SK-N-SH (cell line): ENCODE measurements around the gene HS3ST3A1. TPM values are rescaled to one million over a fixed set of nuclear protein-coding genes. Genes with fewer than 3 reads are reported as not detected.

ENCODE experiments used
- CTCF ChIA-PET: fragments of 300-600, 350-600 bp; formaldehyde crosslinking; extraction: SDS; loops from one replicate; lab custom pipeline; 2021; lab: Yijun Ruan, JAX
- POLR2A ChIA-PET: fragments of 350-600 bp; sonication (Branson Sonifier 250); formaldehyde crosslinking; extraction: SDS; loops from one replicate; lab custom pipeline; 2020; ENCODE audit warnings: antibody characterized with exemption, inconsistent platforms; lab: Yijun Ruan, JAX
- DNase-seq: peaks from one replicate; pipeline ENCODE4 v3.0.0; 2012
- H2AFZ ChIP-seq: fragments of 200-600 bp; sonication (generic); 2 replicates; pipeline ENCODE4 v1.8.1; 2016; ENCODE audit warnings: antibody characterized with exemption, mild to moderate bottlenecking, low read depth
- H3F3A ChIP-seq: fragments of 200-600 bp; sonication (generic); replicated peaks from 2 replicates; pipeline ENCODE3; 2016; ENCODE audit warnings: antibody characterized with exemption, mild to moderate bottlenecking; ENCODE audit not compliant: insufficient read depth
- H3K27ac ChIP-seq, 2 experiments: fragments of 200-500 bp in 1 of 2; fragments of 200-600 bp in 1 of 2; sonication (Bioruptor generic) in 1 of 2; sonication (generic), shearing (Covaris generic) in 1 of 2; 2 replicates each; pipeline versions ENCODE4 v1.5.1 to v1.6.1; 2014 to 2016; ENCODE audit warnings: low read depth in 2 of 2, inconsistent platforms in 1 of 2, low read length in 1 of 2, mild to moderate bottlenecking in 1 of 2, mixed read lengths in 1 of 2
- H3K27me3 ChIP-seq: fragments of 200-600 bp; sonication (generic), shearing (Covaris generic); 2 replicates; pipeline ENCODE4 v1.6.1; 2016; ENCODE audit warnings: mixed run types; ENCODE audit not compliant: insufficient read depth
- H3K36me3 ChIP-seq, 2 experiments: fragments of 200-500 bp in 1 of 2; fragments of 200-600 bp in 1 of 2; sonication (Bioruptor generic) in 1 of 2; sonication (generic) in 1 of 2; replicated peaks in 1 of 2; 2 replicates each; pipeline versions ENCODE3 to v1.5.1; 2014 to 2016; ENCODE audit warnings: low read length in 1 of 2, mild to moderate bottlenecking in 1 of 2; ENCODE audit not compliant: insufficient read depth in 2 of 2, control insufficient read depth in 1 of 2
- H3K4me1 ChIP-seq, 2 experiments: fragments of 200-500 bp in 1 of 2; fragments of 200-600 bp in 1 of 2; sonication (Bioruptor generic) in 1 of 2; sonication (generic), shearing (Covaris generic) in 1 of 2; 2 replicates each; pipeline versions ENCODE4 v1.5.1 to v1.6.1; 2014 to 2016; ENCODE audit warnings: low read depth in 1 of 2, low read length in 1 of 2, mixed run types in 1 of 2; ENCODE audit not compliant: insufficient read depth in 2 of 2, control insufficient read depth in 1 of 2
- H3K4me2 ChIP-seq: fragments of 200-600 bp; sonication (generic), shearing (Covaris generic); 2 replicates; pipeline ENCODE4 v1.6.1; 2017; ENCODE audit warnings: mixed run types
- H3K4me3 ChIP-seq, 2 experiments: fragments of 200-500 bp in 1 of 2; fragments of 200-600 bp in 1 of 2; sonication (Bioruptor generic) in 1 of 2; sonication (generic), shearing (Covaris generic) in 1 of 2; 2 replicates each; pipeline versions ENCODE4 v1.5.1 to v1.8.1; 2014 to 2016; ENCODE audit warnings: low read depth in 2 of 2, inconsistent platforms in 1 of 2, low read length in 1 of 2, mild to moderate bottlenecking in 1 of 2, mixed read lengths in 1 of 2, moderate library complexity in 1 of 2
- H3K79me2 ChIP-seq: fragments of 200-600 bp; sonication (generic); 2 replicates; pipeline ENCODE4 v1.8.1; 2017; ENCODE audit warnings: mild to moderate bottlenecking; ENCODE audit not compliant: insufficient read depth
- H3K9ac ChIP-seq: fragments of 200-600 bp; sonication (generic); 2 replicates; pipeline ENCODE4 v1.6.1; 2017; ENCODE audit warnings: mixed run types
- H3K9me2 ChIP-seq: fragments of 200-600 bp; sonication (generic); 2 replicates; pipeline ENCODE4 v1.6.1; 2017; ENCODE audit warnings: mixed run types
- H3K9me3 ChIP-seq: fragments of 200-600 bp; sonication (generic); 2 replicates; pipeline ENCODE4 v1.6.1; 2017; ENCODE audit warnings: mixed run types, mild to moderate bottlenecking, moderate library complexity
- H4K20me1 ChIP-seq: fragments of 200-600 bp; sonication (generic); 2 replicates; pipeline ENCODE4 v1.6.1; 2017; ENCODE audit warnings: mild to moderate bottlenecking, mixed run types; ENCODE audit not compliant: insufficient read depth
- CHD2 ChIP-seq: fragments of 150-350 bp; IDR thresholded peaks from 2 replicates; pipeline ENCODE4 v1.6.1; 2018; ENCODE audit warnings: low read length; ENCODE audit not compliant: partially characterized antibody
- EP300 ChIP-seq, 2 experiments: IDR thresholded peaks; 2 replicates each; pipeline versions ENCODE4 v1.4.0 to v1.6.1; 2012; ENCODE audit warnings: borderline replicate concordance in 1 of 2, low read depth in 1 of 2, low read length in 1 of 2
- EZH2phosphoT487 ChIP-seq: fragments of 200-600 bp; sonication (generic); IDR thresholded peaks from 2 replicates; pipeline ENCODE4 v1.6.1; 2017; ENCODE audit warnings: low read depth, mixed run types, mild to moderate bottlenecking, antibody characterized with exemption, moderate library complexity, borderline replicate concordance
- FOSL2 ChIP-seq: IDR thresholded peaks from 2 replicates; pipeline ENCODE4 v1.4.0; 2012; ENCODE audit warnings: low read depth, mild to moderate bottlenecking, moderate library complexity, borderline replicate concordance
- FOXJ3 ChIP-seq: sonication (generic); formaldehyde crosslinking; IDR thresholded peaks from 2 replicates; pipeline ENCODE4 v1.5.1; 2020; ENCODE audit warnings: mild to moderate bottlenecking, missing genetic modification reagents
- FOXM1 ChIP-seq: IDR thresholded peaks from 2 replicates; pipeline ENCODE4 v1.4.0; 2012; ENCODE audit warnings: low read depth, mild to moderate bottlenecking
- GABPA ChIP-seq: IDR thresholded peaks from 2 replicates; pipeline ENCODE4 v1.4.0; 2012; ENCODE audit warnings: low read depth, mild to moderate bottlenecking
- GATA2 ChIP-seq: sonication (generic); formaldehyde crosslinking; IDR thresholded peaks from 2 replicates; pipeline ENCODE4 v1.5.0; 2020; ENCODE audit warnings: mild to moderate bottlenecking, missing genetic modification reagents
- JUND ChIP-seq: IDR thresholded peaks from 2 replicates; pipeline ENCODE4 v1.4.0; 2012
- MEF2A ChIP-seq: IDR thresholded peaks from 2 replicates; pipeline ENCODE4 v1.4.0; 2012; ENCODE audit warnings: low read depth, borderline replicate concordance
- NFIC ChIP-seq: IDR thresholded peaks from 2 replicates; pipeline ENCODE4 v1.4.0; 2012; ENCODE audit warnings: borderline replicate concordance
- NRF1 ChIP-seq: IDR thresholded peaks from 2 replicates; pipeline ENCODE4 v1.6.1; 2012; ENCODE audit warnings: low read depth, mild to moderate bottlenecking, low read length
- POLR2AphosphoS5 ChIP-seq: IDR thresholded peaks from 2 replicates; pipeline ENCODE4 v1.6.1; 2012; ENCODE audit warnings: low read depth, low read length
- RCOR1 ChIP-seq: fragments of 150-350 bp; IDR thresholded peaks from 2 replicates; pipeline ENCODE4 v1.6.1; 2017; ENCODE audit warnings: antibody characterized with exemption, low read length
- RXRA ChIP-seq: IDR thresholded peaks from 2 replicates; pipeline ENCODE4 v1.4.0; 2012; ENCODE audit warnings: low read depth, mild to moderate bottlenecking, borderline replicate concordance
- SMC3 ChIP-seq: IDR thresholded peaks from 2 replicates; pipeline ENCODE4 v1.6.1; 2012; ENCODE audit warnings: low read depth, low read length, improper control_type of control experiment
- TAF1 ChIP-seq: IDR thresholded peaks from 2 replicates; pipeline ENCODE4 v1.6.1; 2012; ENCODE audit warnings: low read depth, mild to moderate bottlenecking, low read length, moderate library complexity, borderline replicate concordance
- TEAD4 ChIP-seq: IDR thresholded peaks from 2 replicates; pipeline ENCODE4 v1.4.0; 2012; ENCODE audit warnings: mild to moderate bottlenecking, borderline replicate concordance; ENCODE audit not compliant: insufficient read depth
- YY1 ChIP-seq: IDR thresholded peaks from 2 replicates; pipeline ENCODE4 v1.4.0; 2012; ENCODE audit warnings: low read depth, mild to moderate bottlenecking
- WGBS: methylation state at CpG from one replicate; pipeline ENCODE4 v1.1.6; 2017; ENCODE audit warnings: low lambda C conversion rate; 5-methylcytosine and 5-hydroxymethylcytosine counted together
- polyA plus RNA-seq, 3 experiments: library from polyadenylated mRNA; depleted of rRNA; stranded (reverse); fragments of >200 nt; gene quantifications; 2 replicates each; pipeline ENCODE4 v1.2.3, GENCODE V29; 2012
- TF ChIP-seq, protein P1 (sequence below): fragments of 150-350 bp; IDR thresholded peaks from 2 replicates; pipeline ENCODE4 v1.6.1; 2017; ENCODE audit warnings: antibody characterized with exemption, low read length, low read depth, borderline replicate concordance
- TF ChIP-seq, protein P2 (sequence below): IDR thresholded peaks from 2 replicates; pipeline ENCODE4; 2012
- TF ChIP-seq, protein P3 (sequence below): fragments of 150-350 bp; IDR thresholded peaks from 2 replicates; pipeline ENCODE4 v1.6.1; 2016; ENCODE audit warnings: mild to moderate bottlenecking, low read depth, low read length
- TF ChIP-seq, protein P4 (sequence below): IDR thresholded peaks from 2 replicates; pipeline ENCODE4 v1.4.0; 2012; ENCODE audit warnings: low read depth
- TF ChIP-seq, protein P5 (sequence below): fragments of 200-600 bp; sonication (generic); IDR thresholded peaks from 2 replicates; pipeline ENCODE4 v1.6.1; 2017; ENCODE audit warnings: antibody characterized with exemption, mild to moderate bottlenecking, moderate library complexity
- TF ChIP-seq, protein P6 (sequence below): IDR thresholded peaks from 2 replicates; pipeline ENCODE4 v1.4.0; 2012; ENCODE audit warnings: low read depth, borderline replicate concordance
- TF ChIP-seq, protein P7 (sequence below): IDR thresholded peaks from 2 replicates; pipeline ENCODE4 v1.4.0; 2012; ENCODE audit warnings: low read depth, borderline replicate concordance

Gene HS3ST3A1
- polyA plus RNA-seq, 1 of the 3 experiments (the other 2 are of a cell fraction), result 22.6 TPM

DNA sequence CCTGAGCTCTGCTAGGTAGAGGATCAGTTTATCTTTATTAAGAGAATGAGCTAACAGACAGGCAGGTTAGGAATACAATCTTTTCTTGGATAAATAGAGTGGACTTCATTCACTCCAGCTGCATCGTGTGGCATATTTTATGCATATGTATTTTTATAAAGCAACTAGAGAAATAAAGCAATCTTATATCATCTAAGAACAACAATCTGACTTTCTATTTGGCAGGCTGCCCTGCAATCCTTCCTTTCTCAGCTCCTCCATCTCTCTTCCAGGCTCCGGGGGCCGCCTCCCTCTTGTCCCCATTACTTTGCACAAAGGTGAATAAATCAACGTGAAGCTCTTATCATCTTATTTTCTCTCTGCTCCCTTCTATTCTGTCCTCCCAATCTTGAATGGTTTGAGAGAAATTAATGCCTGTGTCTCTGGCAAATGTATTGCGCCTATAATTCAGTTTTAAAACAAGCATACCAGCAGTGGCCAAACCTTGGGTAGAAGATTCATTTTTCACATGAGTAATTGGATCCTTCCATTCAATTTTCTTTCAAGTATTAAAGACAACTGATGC lies 64.5 kb downstream of the HS3ST3A1 start:
- H3K27ac ChIP-seq, result peak overlapping the region in 1 of 2 experiments; percentile 55; a peak in 2 of 4 replicates
- ChIA-PET CTCF (interaction anchor here (1.0 to 1.3 kb wide), 2 partner anchors 9 to 21 kb away, joined by 3 to 4 read pairs; no protein-coding TSS in a partner anchor), POLR2A (no interaction called here)
- peaks cover 48% of the 10 kb centered on the region for H3F3A ChIP-seq
- H3K4me3 ChIP-seq, result no peak overlapping the region
- 0 out of 2 replicates have a peak, but pooled peaks cover 3% of the 10 kb centered on the region for H3K9me3 ChIP-seq
- WGBS, result 58% methylated on average over 5 of the region's 5 CpGs
- H3K9ac ChIP-seq, result no peak overlapping the region
- H4K20me1 ChIP-seq, result no peaks in the 10 kb centered on the region
- DNase-seq, result no peak
- H3K4me1 ChIP-seq, result peaks cover 0 to 31% of the 10 kb centered on the region in 2 experiments; a peak in 3 of 4 replicates
- no peak overlapping the region for H2AFZ ChIP-seq
- H3K4me2 ChIP-seq, result 0 out of 2 replicates have a peak overlapping the region, but pooled peaks have one; percentile 35
- H3K9me2 ChIP-seq, result no peaks in the 10 kb centered on the region
- peaks cover 0 to 42% of the 10 kb centered on the region in 2 experiments for H3K36me3 ChIP-seq
- peaks cover 65% of the 10 kb centered on the region for H3K79me2 ChIP-seq
- H3K27me3 ChIP-seq, result no peaks in the 10 kb centered on the region
- TF ChIP-seq RXRA (no peak), GABPA (no peak), TAF1 (no peak), FOXJ3 (CRISPR knock-in tag) (no peak), YY1 (no peak), TEAD4 (0 out of 2 replicates have a peak, but pooled peaks have one; percentile 7), MEF2A (no peak), GATA2 (CRISPR knock-in tag) (no peak), NRF1 (no peak), RCOR1 (no peak), JUND (0 out of 2 replicates have a peak, but pooled peaks have one; percentile 16), POLR2AphosphoS5 (peak; percentile 27; the same call in 1 of the 2 replicates), SMC3 (no peak), FOSL2 (no peak), CHD2 (no peak), NFIC (peak; percentile 57; the same call in 1 of the 2 replicates), FOXM1 (no peak), EP300 (IDR thresholded peaks at IDR 0.05; ENCODE audit: borderline replicate concordance in 1 of 2, low read depth in 1 of 2, low read length in 1 of 2) (no peak), EZH2phosphoT487 (no peak)
- TF ChIP-seq, protein P1, sequence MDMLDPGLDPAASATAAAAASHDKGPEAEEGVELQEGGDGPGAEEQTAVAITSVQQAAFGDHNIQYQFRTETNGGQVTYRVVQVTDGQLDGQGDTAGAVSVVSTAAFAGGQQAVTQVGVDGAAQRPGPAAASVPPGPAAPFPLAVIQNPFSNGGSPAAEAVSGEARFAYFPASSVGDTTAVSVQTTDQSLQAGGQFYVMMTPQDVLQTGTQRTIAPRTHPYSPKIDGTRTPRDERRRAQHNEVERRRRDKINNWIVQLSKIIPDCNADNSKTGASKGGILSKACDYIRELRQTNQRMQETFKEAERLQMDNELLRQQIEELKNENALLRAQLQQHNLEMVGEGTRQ, result no peak
- TF ChIP-seq, protein P2, sequence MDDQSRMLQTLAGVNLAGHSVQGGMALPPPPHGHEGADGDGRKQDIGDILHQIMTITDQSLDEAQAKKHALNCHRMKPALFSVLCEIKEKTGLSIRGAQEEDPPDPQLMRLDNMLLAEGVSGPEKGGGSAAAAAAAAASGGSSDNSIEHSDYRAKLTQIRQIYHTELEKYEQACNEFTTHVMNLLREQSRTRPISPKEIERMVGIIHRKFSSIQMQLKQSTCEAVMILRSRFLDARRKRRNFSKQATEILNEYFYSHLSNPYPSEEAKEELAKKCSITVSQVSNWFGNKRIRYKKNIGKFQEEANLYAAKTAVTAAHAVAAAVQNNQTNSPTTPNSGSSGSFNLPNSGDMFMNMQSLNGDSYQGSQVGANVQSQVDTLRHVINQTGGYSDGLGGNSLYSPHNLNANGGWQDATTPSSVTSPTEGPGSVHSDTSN, result peak; percentile 44; the same call in 1 of the 2 replicates
- TF ChIP-seq, protein P3, sequence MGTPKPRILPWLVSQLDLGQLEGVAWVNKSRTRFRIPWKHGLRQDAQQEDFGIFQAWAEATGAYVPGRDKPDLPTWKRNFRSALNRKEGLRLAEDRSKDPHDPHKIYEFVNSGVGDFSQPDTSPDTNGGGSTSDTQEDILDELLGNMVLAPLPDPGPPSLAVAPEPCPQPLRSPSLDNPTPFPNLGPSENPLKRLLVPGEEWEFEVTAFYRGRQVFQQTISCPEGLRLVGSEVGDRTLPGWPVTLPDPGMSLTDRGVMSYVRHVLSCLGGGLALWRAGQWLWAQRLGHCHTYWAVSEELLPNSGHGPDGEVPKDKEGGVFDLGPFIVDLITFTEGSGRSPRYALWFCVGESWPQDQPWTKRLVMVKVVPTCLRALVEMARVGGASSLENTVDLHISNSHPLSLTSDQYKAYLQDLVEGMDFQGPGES, result no peak
- TF ChIP-seq, protein P4, sequence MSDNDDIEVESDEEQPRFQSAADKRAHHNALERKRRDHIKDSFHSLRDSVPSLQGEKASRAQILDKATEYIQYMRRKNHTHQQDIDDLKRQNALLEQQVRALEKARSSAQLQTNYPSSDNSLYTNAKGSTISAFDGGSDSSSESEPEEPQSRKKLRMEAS, result no peak
- TF ChIP-seq, protein P5, sequence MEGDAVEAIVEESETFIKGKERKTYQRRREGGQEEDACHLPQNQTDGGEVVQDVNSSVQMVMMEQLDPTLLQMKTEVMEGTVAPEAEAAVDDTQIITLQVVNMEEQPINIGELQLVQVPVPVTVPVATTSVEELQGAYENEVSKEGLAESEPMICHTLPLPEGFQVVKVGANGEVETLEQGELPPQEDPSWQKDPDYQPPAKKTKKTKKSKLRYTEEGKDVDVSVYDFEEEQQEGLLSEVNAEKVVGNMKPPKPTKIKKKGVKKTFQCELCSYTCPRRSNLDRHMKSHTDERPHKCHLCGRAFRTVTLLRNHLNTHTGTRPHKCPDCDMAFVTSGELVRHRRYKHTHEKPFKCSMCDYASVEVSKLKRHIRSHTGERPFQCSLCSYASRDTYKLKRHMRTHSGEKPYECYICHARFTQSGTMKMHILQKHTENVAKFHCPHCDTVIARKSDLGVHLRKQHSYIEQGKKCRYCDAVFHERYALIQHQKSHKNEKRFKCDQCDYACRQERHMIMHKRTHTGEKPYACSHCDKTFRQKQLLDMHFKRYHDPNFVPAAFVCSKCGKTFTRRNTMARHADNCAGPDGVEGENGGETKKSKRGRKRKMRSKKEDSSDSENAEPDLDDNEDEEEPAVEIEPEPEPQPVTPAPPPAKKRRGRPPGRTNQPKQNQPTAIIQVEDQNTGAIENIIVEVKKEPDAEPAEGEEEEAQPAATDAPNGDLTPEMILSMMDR, result no peak
- TF ChIP-seq, protein P6, sequence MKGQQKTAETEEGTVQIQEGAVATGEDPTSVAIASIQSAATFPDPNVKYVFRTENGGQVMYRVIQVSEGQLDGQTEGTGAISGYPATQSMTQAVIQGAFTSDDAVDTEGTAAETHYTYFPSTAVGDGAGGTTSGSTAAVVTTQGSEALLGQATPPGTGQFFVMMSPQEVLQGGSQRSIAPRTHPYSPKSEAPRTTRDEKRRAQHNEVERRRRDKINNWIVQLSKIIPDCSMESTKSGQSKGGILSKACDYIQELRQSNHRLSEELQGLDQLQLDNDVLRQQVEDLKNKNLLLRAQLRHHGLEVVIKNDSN, result no peak
- TF ChIP-seq, protein P7, sequence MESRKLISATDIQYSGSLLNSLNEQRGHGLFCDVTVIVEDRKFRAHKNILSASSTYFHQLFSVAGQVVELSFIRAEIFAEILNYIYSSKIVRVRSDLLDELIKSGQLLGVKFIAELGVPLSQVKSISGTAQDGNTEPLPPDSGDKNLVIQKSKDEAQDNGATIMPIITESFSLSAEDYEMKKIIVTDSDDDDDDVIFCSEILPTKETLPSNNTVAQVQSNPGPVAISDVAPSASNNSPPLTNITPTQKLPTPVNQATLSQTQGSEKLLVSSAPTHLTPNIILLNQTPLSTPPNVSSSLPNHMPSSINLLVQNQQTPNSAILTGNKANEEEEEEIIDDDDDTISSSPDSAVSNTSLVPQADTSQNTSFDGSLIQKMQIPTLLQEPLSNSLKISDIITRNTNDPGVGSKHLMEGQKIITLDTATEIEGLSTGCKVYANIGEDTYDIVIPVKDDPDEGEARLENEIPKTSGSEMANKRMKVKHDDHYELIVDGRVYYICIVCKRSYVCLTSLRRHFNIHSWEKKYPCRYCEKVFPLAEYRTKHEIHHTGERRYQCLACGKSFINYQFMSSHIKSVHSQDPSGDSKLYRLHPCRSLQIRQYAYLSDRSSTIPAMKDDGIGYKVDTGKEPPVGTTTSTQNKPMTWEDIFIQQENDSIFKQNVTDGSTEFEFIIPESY, result no peak
